HG02852 (cell line): ENCODE data around the gene HMGCL.
"Not testable (repeated sequence)": the region's sequence is repeated elsewhere in the genome, so short reads cannot be mapped to it uniquely, and the experiment has no call there.

Experiments used
- ATAC-seq: cut with Tn5 transposase; IDR thresholded peaks from one replicate; pipeline ENCODE4 v1.9.1; 2021; ENCODE audit warnings: mild to moderate bottlenecking, moderate library complexity; ENCODE audit not compliant: unreplicated experiment

The HMGCL gene

GRCh38 chr1:23799570-23800399 lies 25.4 kb downstream of the HMGCL start:
- peak; percentile 5 for ATAC-seq

GRCh38 chr1:23799255-23799569 lies 26.0 kb downstream of the HMGCL start:
- ATAC-seq = no peak

- no peak for ATAC-seq
Observed at GRCh38 chr1:23798662-23799142, 26.5 kb downstream of the HMGCL start.

GRCh38 chr1:23797478-23798448 lies 27.5 kb downstream of the HMGCL start:
- no peak for ATAC-seq

GRCh38 chr1:23796466-23797271 lies 28.6 kb downstream of the HMGCL start:
- no peak for ATAC-seq

DNA sequence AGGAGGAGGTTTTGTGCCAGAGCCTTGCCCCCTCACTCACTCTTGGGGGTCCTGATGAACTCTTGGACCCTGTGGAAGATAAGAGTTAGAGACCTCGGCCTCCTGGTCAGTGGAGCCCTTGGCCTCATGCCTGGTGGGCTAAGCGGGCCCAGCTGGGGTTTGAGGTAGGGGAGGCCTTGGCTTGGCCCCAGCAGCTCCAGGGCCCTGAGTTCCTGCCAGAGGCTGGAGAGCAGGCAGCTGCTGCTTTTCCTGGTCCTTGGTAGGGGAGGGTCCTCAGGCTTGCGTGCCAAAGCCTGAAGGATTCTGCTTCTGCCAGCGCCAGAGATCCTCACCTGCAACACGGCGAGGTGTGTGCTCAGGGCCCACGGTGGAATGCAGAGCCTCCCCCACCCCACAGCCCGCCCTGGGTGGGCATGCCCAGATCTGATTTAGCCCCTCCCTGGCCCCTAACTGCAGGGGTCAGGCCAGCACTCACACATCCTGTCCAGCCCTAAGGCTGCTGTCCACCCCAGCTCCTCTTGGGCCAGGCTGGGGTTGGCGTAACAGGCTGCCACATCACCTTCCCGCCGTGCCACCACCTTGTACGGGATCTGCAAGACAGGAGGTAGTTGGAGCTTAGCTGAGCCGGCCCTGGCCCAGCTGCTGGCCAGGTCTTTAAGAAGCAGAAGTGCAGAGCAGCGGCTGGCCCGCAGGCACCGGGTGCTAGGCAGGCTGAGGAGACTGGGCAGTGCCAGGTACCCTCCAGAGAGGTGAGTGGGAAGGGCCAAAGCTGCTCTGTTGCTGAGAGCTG lies 29.4 kb downstream of the HMGCL start:
- no peak for ATAC-seq

- not testable (repeated sequence) for ATAC-seq
Observed at GRCh38 chr1:23794732-23795182, 30.5 kb downstream of the HMGCL start.

DNA sequence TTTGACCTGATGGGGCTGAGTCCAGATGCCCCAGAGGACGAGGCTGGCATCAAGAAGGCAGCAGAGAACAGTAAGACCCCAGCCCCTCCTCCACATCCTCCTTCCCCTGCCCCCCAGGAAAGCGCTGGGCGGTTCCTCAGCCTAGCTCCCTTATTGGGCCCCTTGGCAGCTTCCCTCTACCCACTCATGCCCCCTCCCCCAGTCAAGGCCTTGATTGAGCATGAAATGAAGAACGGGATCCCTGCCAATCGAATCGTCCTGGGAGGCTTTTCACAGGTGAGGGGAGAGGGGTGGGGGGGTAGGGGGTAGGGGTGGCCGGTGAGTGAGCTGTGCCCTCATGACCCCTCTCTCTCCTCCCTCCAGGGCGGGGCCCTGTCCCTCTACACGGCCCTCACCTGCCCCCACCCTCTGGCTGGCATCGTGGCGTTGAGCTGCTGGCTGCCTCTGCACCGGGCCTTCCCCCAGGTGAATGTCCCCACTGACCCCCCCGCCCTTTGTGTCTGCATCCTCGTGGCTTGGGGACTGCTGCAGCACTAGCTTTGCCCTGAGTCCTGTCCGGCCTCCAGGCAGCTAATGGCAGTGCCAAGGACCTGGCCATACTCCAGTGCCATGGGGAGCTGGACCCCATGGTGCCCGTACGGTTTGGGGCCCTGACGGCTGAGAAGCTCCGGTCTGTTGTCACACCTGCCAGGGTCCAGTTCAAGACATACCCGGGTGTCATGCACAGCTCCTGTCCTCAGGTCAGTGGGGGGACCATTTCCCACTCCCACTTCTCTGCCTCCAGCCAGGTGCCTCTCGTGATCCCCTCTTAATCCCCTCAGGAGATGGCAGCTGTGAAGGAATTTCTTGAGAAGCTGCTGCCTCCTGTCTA lies 31.1 kb downstream of the HMGCL start:
- no peak for ATAC-seq

DNA sequence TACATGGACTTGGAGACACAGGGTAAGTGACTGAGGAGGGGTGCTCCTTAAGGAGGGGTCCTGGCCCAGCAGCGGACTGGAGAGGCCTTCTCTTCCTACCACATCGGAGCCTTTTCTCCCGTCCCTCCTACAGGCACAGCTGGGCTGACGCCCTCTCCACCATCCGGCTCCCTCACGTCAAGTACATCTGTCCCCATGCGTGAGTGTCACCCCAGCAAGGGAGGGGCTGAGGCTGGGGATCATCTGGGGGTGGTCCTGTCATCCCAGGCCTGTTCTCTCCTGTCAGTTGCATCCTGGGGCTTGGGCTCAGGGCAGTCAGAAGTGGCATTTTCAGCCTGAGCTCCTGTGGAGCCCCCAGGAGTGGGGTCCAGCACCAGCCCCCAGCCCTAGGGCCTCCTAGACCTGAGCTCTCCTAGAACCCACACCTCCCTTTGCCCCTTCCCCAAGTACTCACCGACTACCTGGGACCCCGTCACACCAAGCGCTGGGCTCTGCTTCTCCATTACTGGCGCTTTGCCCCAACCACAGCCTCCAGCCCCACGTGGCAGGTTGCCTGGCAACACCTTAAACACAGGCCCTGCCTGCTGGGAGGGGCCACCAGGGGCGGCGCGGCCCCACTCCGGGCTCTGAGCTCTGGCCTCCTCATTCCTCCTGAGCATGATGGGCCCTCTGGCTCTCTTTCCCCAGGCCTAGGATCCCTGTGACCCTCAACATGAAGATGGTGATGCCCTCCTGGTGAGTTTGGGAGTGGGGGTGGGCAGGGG lies 32.0 kb downstream of the HMGCL start:
- no peak for ATAC-seq

DNA sequence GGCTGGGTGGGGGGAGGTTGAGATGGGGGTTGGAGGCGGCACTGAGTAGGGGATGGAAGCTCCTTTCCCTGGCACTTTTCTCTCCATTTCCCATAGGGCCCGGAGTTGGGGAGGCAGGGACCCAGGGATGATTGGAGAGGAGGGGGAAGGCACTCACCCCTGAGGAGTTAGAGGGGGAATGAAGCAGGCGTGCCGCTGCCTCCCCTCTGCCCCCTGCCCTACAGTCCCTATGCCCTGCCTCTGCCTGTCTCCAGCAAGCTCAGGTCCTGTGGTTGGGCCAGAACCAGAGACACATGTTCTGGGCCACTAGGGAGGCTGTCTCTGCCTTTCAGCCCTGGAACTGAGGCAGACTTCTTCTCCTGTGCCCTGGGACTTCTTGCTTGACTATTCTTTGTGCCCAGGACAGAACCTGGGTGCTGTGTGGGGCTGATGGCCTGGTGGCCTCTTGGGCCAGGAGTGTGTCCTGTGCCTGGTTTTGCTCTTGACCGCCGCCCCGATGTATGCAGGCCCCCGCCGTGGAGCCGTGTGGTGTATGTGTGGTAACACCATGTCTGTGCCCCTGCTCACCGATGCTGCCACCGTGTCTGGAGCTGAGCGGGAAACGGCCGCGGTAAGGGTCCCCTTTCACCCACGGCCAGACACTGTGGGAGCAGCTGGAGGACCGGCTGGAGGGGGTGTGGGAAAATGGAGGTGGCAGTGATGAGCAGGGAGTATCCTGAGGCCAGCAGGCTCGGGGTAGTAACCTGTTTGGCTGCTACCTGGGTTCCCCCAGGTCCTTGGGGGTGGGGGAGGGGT lies 32.9 kb downstream of the HMGCL start:
- ATAC-seq = no peak

- ATAC-seq = peak; percentile 12
Observed at GRCh38 chr1:23791516-23792047, 33.6 kb downstream of the HMGCL start.

GRCh38 chr1:23790696-23791515 lies 34.3 kb downstream of the HMGCL start, which contains the start of gene LYPLA2:
Gene LYPLA2 (plus strand): TSS chr1:23791145. CDS start chr1:23792683, 1,538 bp downstream.
- ATAC-seq = peak; percentile 83

DNA sequence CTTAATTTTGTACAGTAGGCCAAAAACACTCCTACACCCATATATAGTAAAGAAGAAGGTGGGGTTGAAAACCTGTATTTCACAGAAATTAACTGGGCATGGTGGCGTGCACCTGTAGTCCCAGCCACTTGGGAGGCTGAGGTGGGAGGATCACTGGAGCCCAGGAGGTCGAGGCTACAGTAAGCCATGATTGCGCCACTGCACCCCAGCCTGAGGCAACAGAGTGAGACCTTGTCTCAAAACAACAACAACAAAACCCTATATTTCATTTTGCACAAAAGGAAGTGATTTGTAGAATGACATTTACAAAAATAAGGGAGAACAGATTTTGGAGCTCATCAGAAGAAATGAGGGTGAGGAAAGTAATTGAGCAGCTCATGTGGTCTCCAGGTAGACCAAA lies 36.5 kb downstream of the HMGCL start:
- no peak for ATAC-seq

DNA sequence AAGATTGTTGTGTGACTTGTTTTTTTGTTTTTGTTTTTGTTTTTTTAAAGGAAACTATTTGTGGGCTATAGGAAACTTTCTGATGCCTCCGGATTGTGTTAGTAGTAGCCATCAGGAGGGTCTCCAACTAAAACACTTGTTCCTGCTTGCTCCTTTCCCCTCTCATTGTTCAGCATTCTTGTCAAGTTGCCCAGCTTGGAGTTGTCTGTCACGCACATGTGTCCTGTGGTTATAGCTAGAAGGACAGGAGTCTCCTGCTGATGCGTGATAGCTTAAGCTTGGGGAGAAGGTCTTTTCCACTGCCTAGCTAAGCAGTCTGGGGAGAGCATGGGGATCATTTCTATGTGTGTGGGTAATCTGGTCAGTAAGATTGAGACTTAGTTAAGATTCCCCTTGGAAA lies 37.5 kb downstream of the HMGCL start:
- ATAC-seq = no peak

- no peak for ATAC-seq
Observed at GRCh38 chr1:23784846-23785245, 40.4 kb downstream of the HMGCL start.

DNA sequence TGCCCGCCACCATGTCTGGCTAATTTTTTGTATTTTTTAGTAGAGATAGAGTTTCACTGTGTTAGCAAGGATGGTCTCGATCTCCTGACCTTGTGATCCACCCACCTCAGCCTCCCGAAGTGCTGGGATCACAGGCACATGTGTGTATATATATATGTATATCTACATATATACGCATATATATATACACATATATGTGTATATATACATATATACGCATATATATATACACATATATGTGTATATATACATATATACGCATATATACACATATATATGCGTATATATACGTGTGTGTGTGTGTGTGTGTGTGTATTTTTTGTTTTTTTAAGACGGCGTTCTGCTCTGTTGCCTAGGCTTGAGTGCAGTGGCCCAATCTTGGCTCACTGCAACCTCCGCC lies 42.1 kb downstream of the HMGCL start:
- not testable (repeated sequence) for ATAC-seq
